WTC11 (cell line): ENCODE data around the gene MPIG6B.

Source experiments
- CTCF ChIP-seq: fragments of 200-600 bp; IDR thresholded peaks from 2 replicates; pipeline ENCODE4 v1.8.0; 2022; ENCODE audit warnings: antibody characterized with exemption
- FOXK1 ChIP-seq: sonication (generic); formaldehyde crosslinking; IDR thresholded peaks from 2 replicates; pipeline ENCODE4 v1.8.0; 2022; ENCODE audit warnings: mild to moderate bottlenecking, moderate library complexity, missing genetic modification reagents
- HMGXB4 ChIP-seq: sonication (generic); formaldehyde crosslinking; IDR thresholded peaks from 2 replicates; pipeline ENCODE4 v1.8.1; 2023; ENCODE audit warnings: mild to moderate bottlenecking, moderate library complexity, missing genetic modification reagents
- RELA ChIP-seq: sonication (generic); formaldehyde crosslinking; IDR thresholded peaks from 2 replicates; pipeline ENCODE4 v1.8.1; 2022; ENCODE audit warnings: missing genetic modification reagents, mild to moderate bottlenecking, borderline replicate concordance

GRCh38 chr6:31691564-31692108, 31.5 kb upstream of the MPIG6B start:
- TF ChIP-seq CTCF (no peak), FOXK1 (CRISPR knock-in tag) (no peak), HMGXB4 (CRISPR knock-in tag) (no peak), RELA (no peak)
